ENCODE measurements around the gene HEYL. TPM values are rescaled to one million over a fixed set of nuclear protein-coding genes. Genes with fewer than 3 reads are reported as not detected.

HEYL gene
- total and polyA plus RNA-seq, 2 of the 8 experiments (the other 6 are each of a cell fraction or from before 2014, with no cell fraction given): 1.8 to 3.1 TPM

DNA sequence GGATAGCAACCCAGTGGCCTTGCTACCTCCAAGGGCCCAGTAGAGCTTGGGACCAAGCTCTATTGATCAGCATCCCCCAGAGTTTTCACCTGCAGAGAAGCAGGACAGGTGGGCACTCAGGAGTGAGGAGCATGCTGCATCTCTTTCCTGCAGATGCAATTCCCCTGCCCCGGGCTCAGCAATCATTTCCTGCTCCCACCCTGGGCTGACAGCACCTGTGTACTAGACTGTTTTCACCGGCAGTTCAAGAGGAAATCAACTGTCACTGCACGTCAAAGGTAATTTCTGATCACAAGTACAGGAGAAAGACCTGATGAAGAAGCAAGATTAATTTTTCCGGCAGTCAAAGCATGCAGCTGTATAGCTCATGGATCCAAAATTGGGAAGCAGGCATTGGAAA lies 41.3 kb upstream of the HEYL start:
- Histone ChIP-seq H3K36me3 (ENCODE audit: control insufficient read depth in 2 of 4, insufficient read depth in 4 of 4, low read length in 3 of 4) (no peaks in the 10 kb centered on the region), H3K79me2 (ENCODE audit: control insufficient read depth in 1 of 2, insufficient read depth in 2 of 2, low read length in 2 of 2) (no peaks in the 10 kb centered on the region), H2BK5ac (ENCODE audit: low read depth, low read length) (no peak overlapping the region), H4K8ac (ENCODE audit: extremely low read depth, insufficient read depth, low read length) (no peak overlapping the region), H3K9me3 (ENCODE audit: insufficient read depth in 2 of 2, low read depth in 1 of 2, low read length in 1 of 2) (no peaks in the 10 kb centered on the region), H3K14ac (ENCODE audit: insufficient read length) (no peak overlapping the region), H3K4me2 (ENCODE audit: insufficient read depth in 1 of 2, low read depth in 2 of 2, low read length in 2 of 2) (no peak overlapping the region), H3K23ac (ENCODE audit: insufficient read length) (no peak overlapping the region), H3K27me3 (replicated peaks in 1 of 4; ENCODE audit: control insufficient read depth in 3 of 4, extremely low read depth in 1 of 4, insufficient read depth in 3 of 4, low read length in 3 of 4) (peaks cover 53 to 90% (median 82%) of the 10 kb centered on the region in 4 experiments), H2BK15ac (ENCODE audit: low read length) (no peak overlapping the region), H3K27ac (ENCODE audit: low read depth, low read length) (no peak overlapping the region), H3K23me2 (ENCODE audit: low read depth, low read length) (no peaks in the 10 kb centered on the region; the same call in 1 of the 2 replicates), H3K4me3 (ENCODE audit: extremely low read depth in 1 of 4, insufficient read depth in 2 of 4, low read depth in 3 of 4, low read length in 4 of 4) (no peak overlapping the region), H3K56ac (replicated peaks; ENCODE audit: insufficient read length, low read depth, low read length) (no peak overlapping the region), H2BK12ac (ENCODE audit: low read depth, low read length) (no peak overlapping the region), H2AFZ (ENCODE audit: low read length) (no peak overlapping the region), H2BK120ac (replicated peaks; ENCODE audit: low read depth, low read length) (no peak overlapping the region), H4K20me1 (replicated peaks in 1 of 2; ENCODE audit: control insufficient read depth in 1 of 2, insufficient read depth in 2 of 2, low read length in 2 of 2) (peaks cover 0 to 4% of the 10 kb centered on the region in 2 experiments), H4K91ac (replicated peaks; ENCODE audit: insufficient read length, low read length) (no peak overlapping the region), H2BK20ac (ENCODE audit: low read length) (no peak overlapping the region), H3K4me1 (replicated peaks in 1 of 4; ENCODE audit: control insufficient read depth in 3 of 4, insufficient read depth in 4 of 4, low read length in 3 of 4) (peaks cover 0 to 5% (median 1%) of the 10 kb centered on the region in 4 experiments; a peak in 2 of 7 replicates), H4K5ac (ENCODE audit: insufficient read length, low read depth, low read length) (no peak overlapping the region), H3K18ac (ENCODE audit: extremely low read depth, low read length) (no peak overlapping the region), H3K4ac (replicated peaks; ENCODE audit: insufficient read length, low read depth, low read length) (no peak overlapping the region), H3K9ac (replicated peaks in 1 of 4; ENCODE audit: extremely low read depth in 1 of 4, low read depth in 3 of 4, low read length in 3 of 4) (no peak overlapping the region), H3K79me1 (ENCODE audit: low read depth, low read length) (no peaks in the 10 kb centered on the region), H2AK5ac (ENCODE audit: low read depth, low read length) (no peak overlapping the region)
- WGBS, 2 experiments (ENCODE audit: extremely low coverage in 1 of 2, insufficient coverage in 1 of 2, insufficient read length in 1 of 2, insufficient replicate concordance in 2 of 2, low coverage in 1 of 2, low lambda C conversion rate in 2 of 2, missing lambda C conversion rate in 1 of 2): 83% methylated on average over 4 of the region's 4 CpGs; no CpG with 5 or more reads in 1 of the 2 experiments
- no peak for FAIRE-seq
- no peak for TF ChIP-seq SP2 (IDR thresholded peaks at IDR 0.05; ENCODE audit: low read length)
- peak; percentile 41; the same call in 1 of the 2 replicates for TF ChIP-seq SUZ12 (IDR thresholded peaks at IDR 0.05; ENCODE audit: low read length)
- DNase-seq (ENCODE audit: low read depth in 1 of 2, low spot score in 2 of 2): no peak
- ChIA-PET POLR2A (ENCODE audit: partially characterized antibody) (interaction anchor here (0.7 to 1.3 kb wide), 3 partner anchors 10 to 13 kb away, joined by 3 to 4 read pairs (median 3); no protein-coding TSS in a partner anchor), CTCF (ENCODE audit: partially characterized antibody) (interaction anchor here (1.2 to 4.4 kb wide), 7 partner anchors 9 to 74 kb away, joined by 3 to 44 read pairs (median 6); partner anchors contain the start of gene NT5C1A)
